ENCODE measurements around the gene PTAFR. TPM values are rescaled to one million over a fixed set of nuclear protein-coding genes. Genes with fewer than 3 reads are reported as not detected.

PTAFR gene
- total RNA-seq, 5 donors from 2014 or later (not counting 1 experiment from before 2014, with no cell fraction given) = 0.37 to 3.8 (median 0.95) TPM

- WGBS (ENCODE audit: insufficient coverage) = 100% methylated on average over 2 of the region's 9 CpGs
- H3K9me3 ChIP-seq = no peaks in the 10 kb centered on the region
- Mint-ChIP-seq H3K36me3 (peaks cover 13% of the 10 kb centered on the region), H3K27ac (no peak overlapping the region), H3K4me1 (no peaks in the 10 kb centered on the region), H3K4me3 (no peak overlapping the region), H3K27me3 (no peaks in the 10 kb centered on the region), H3K9me3 (peaks cover 0 to 5% (median 0%) of the 10 kb centered on the region in 3 donors)
- H3K36me3 ChIP-seq (ENCODE audit: control insufficient read depth in 2 of 2, extremely low read depth in 1 of 2, insufficient read depth in 1 of 2, low read length in 1 of 2) = no peaks in the 10 kb centered on the region
- no peak overlapping the region for H3K4me3 ChIP-seq (ENCODE audit: control insufficient read depth in 1 of 2, extremely low read depth in 1 of 2, low read length in 1 of 2)
- H3K27me3 ChIP-seq (replicated peaks in 1 of 2; ENCODE audit: control insufficient read depth in 2 of 2, extremely low read depth in 1 of 2, insufficient read depth in 2 of 2, low read length in 1 of 2) = no peaks in the 10 kb centered on the region
- H3K27ac ChIP-seq (ENCODE audit: low read length) = no peak overlapping the region
- ATAC-seq (replicated peaks in 1 of 4) (no peak), DNase-seq (no peak)
- ChIA-PET POLR2A (no interaction called here), CTCF (interaction anchor here in 1 of 2 donors (0.6 kb wide), 1 partner anchor 16 kb away, joined by 4 read pairs; no protein-coding TSS in a partner anchor)
- H3K4me1 ChIP-seq (ENCODE audit: control insufficient read depth in 1 of 2, extremely low read depth in 1 of 2, insufficient read depth in 2 of 2, low read length in 2 of 2) = no peaks in the 10 kb centered on the region
These were observed 22.4 kb downstream of the PTAFR start for GRCh38 chr1:28154078-28154594.

- Histone ChIP-seq H3K27ac (ENCODE audit: low read length) (no peak overlapping the region), H3K4me1 (ENCODE audit: control insufficient read depth in 1 of 2, extremely low read depth in 1 of 2, insufficient read depth in 2 of 2, low read length in 2 of 2) (no peaks in the 10 kb centered on the region), H3K4me3 (ENCODE audit: control insufficient read depth in 1 of 2, extremely low read depth in 1 of 2, low read length in 1 of 2) (no peak overlapping the region), H3K9me3 (no peaks in the 10 kb centered on the region), H3K36me3 (ENCODE audit: control insufficient read depth in 2 of 2, extremely low read depth in 1 of 2, insufficient read depth in 1 of 2, low read length in 1 of 2) (no peaks in the 10 kb centered on the region), H3K27me3 (replicated peaks in 1 of 2; ENCODE audit: control insufficient read depth in 2 of 2, extremely low read depth in 1 of 2, insufficient read depth in 2 of 2, low read length in 1 of 2) (no peaks in the 10 kb centered on the region)
- H3K4me3 Mint-ChIP-seq = no peak overlapping the region
- 98% methylated on average over 22 of the region's 23 CpGs for WGBS (ENCODE audit: insufficient coverage)
- peaks cover 13% of the 10 kb centered on the region for H3K36me3 Mint-ChIP-seq
- H3K27ac Mint-ChIP-seq = no peak overlapping the region
- ChIA-PET CTCF (no interaction called here), POLR2A (interaction anchor here in 1 of 2 donors (0.6 kb wide), 1 partner anchor 24 kb away, joined by 8 read pairs; no protein-coding TSS in a partner anchor)
- no peak for ATAC-seq (replicated peaks in 1 of 4)
- H3K9me3 Mint-ChIP-seq = peaks cover 0 to 5% (median 0%) of the 10 kb centered on the region in 3 donors
- no peaks in the 10 kb centered on the region for H3K4me1 Mint-ChIP-seq
- DNase-seq = no peak
- H3K27me3 Mint-ChIP-seq = no peaks in the 10 kb centered on the region
These were observed 26.2 kb downstream of the PTAFR start for GRCh38 chr1:28150125-28150780.

GRCh38 chr1:28148880-28149195 is 27.7 kb downstream of the PTAFR start:
- Mint-ChIP-seq H3K4me1 (no peaks in the 10 kb centered on the region), H3K36me3 (peaks cover 13% of the 10 kb centered on the region), H3K27ac (no peak overlapping the region), H3K27me3 (no peaks in the 10 kb centered on the region), H3K9me3 (peaks cover 0 to 5% (median 0%) of the 10 kb centered on the region in 3 donors), H3K4me3 (no peak overlapping the region)
- no peak for DNase-seq
- no peak for ATAC-seq (replicated peaks in 1 of 4)
- ChIA-PET POLR2A (no interaction called here), CTCF (interaction anchor here in 1 of 2 donors (0.6 kb wide), 1 partner anchor 170 kb away, joined by 4 read pairs; no protein-coding TSS in a partner anchor)
- Histone ChIP-seq H3K4me1 (ENCODE audit: control insufficient read depth in 1 of 2, extremely low read depth in 1 of 2, insufficient read depth in 2 of 2, low read length in 2 of 2) (no peaks in the 10 kb centered on the region), H3K27ac (ENCODE audit: low read length) (no peak overlapping the region), H3K4me3 (ENCODE audit: control insufficient read depth in 1 of 2, extremely low read depth in 1 of 2, low read length in 1 of 2) (no peak overlapping the region), H3K27me3 (replicated peaks in 1 of 2; ENCODE audit: control insufficient read depth in 2 of 2, extremely low read depth in 1 of 2, insufficient read depth in 2 of 2, low read length in 1 of 2) (no peaks in the 10 kb centered on the region), H3K9me3 (no peaks in the 10 kb centered on the region), H3K36me3 (ENCODE audit: control insufficient read depth in 2 of 2, extremely low read depth in 1 of 2, insufficient read depth in 1 of 2, low read length in 1 of 2) (no peaks in the 10 kb centered on the region)
- 100% methylated on average over 1 of the region's 1 CpG for WGBS (ENCODE audit: insufficient coverage)

- no peak for ATAC-seq (replicated peaks in 1 of 4)
- ChIA-PET CTCF (no interaction called here), POLR2A (interaction anchor here in 1 of 2 donors (0.7 kb wide), 1 partner anchor 21 kb away, joined by 3 read pairs; no protein-coding TSS in a partner anchor)
- H3K9me3 Mint-ChIP-seq = peaks cover 0 to 5% (median 0%) of the 10 kb centered on the region in 3 donors
- Histone ChIP-seq H3K36me3 (ENCODE audit: control insufficient read depth in 2 of 2, extremely low read depth in 1 of 2, insufficient read depth in 1 of 2, low read length in 1 of 2) (no peaks in the 10 kb centered on the region), H3K4me1 (ENCODE audit: control insufficient read depth in 1 of 2, extremely low read depth in 1 of 2, insufficient read depth in 2 of 2, low read length in 2 of 2) (no peaks in the 10 kb centered on the region), H3K27me3 (replicated peaks in 1 of 2; ENCODE audit: control insufficient read depth in 2 of 2, extremely low read depth in 1 of 2, insufficient read depth in 2 of 2, low read length in 1 of 2) (no peaks in the 10 kb centered on the region), H3K4me3 (ENCODE audit: control insufficient read depth in 1 of 2, extremely low read depth in 1 of 2, low read length in 1 of 2) (no peak overlapping the region), H3K9me3 (no peaks in the 10 kb centered on the region), H3K27ac (ENCODE audit: low read length) (no peak overlapping the region)
- no peak overlapping the region for H3K4me3 Mint-ChIP-seq
- 95% methylated on average over 10 of the region's 16 CpGs for WGBS (ENCODE audit: insufficient coverage)
- no peaks in the 10 kb centered on the region for H3K27me3 Mint-ChIP-seq
- H3K4me1 Mint-ChIP-seq = no peaks in the 10 kb centered on the region
- H3K27ac Mint-ChIP-seq = no peak overlapping the region
- H3K36me3 Mint-ChIP-seq = peaks cover 13% of the 10 kb centered on the region
- no peak for DNase-seq
These were observed 29.0 kb downstream of the PTAFR start for GRCh38 chr1:28147264-28148094.

GRCh38 chr1:28145728-28146127 is 30.8 kb downstream of the PTAFR start:
- Mint-ChIP-seq H3K27ac (no peak overlapping the region), H3K9me3 (peaks cover 0 to 5% (median 0%) of the 10 kb centered on the region in 3 donors), H3K27me3 (no peaks in the 10 kb centered on the region), H3K4me1 (no peaks in the 10 kb centered on the region), H3K36me3 (peaks cover 12% of the 10 kb centered on the region), H3K4me3 (no peak overlapping the region)
- POLR2A ChIA-PET = no interaction called here
- no peak for ATAC-seq (replicated peaks in 1 of 4)
- no peak overlapping the region for H3K27ac ChIP-seq (ENCODE audit: low read length)
- CTCF ChIA-PET = no interaction called here
- no peaks in the 10 kb centered on the region for H3K9me3 ChIP-seq
- no CpG with 5 or more reads among the region's 5 CpGs for WGBS (ENCODE audit: insufficient coverage)
- no peak for DNase-seq
- no peaks in the 10 kb centered on the region for H3K27me3 ChIP-seq (replicated peaks in 1 of 2; ENCODE audit: control insufficient read depth in 2 of 2, extremely low read depth in 1 of 2, insufficient read depth in 2 of 2, low read length in 1 of 2)
- H3K4me1 ChIP-seq (ENCODE audit: control insufficient read depth in 1 of 2, extremely low read depth in 1 of 2, insufficient read depth in 2 of 2, low read length in 2 of 2) = no peaks in the 10 kb centered on the region
- no peaks in the 10 kb centered on the region for H3K36me3 ChIP-seq (ENCODE audit: control insufficient read depth in 2 of 2, extremely low read depth in 1 of 2, insufficient read depth in 1 of 2, low read length in 1 of 2)
- H3K4me3 ChIP-seq (ENCODE audit: control insufficient read depth in 1 of 2, extremely low read depth in 1 of 2, low read length in 1 of 2) = no peak overlapping the region

GRCh38 chr1:28144203-28145135 is 32.0 kb downstream of the PTAFR start:
- POLR2A ChIA-PET = no interaction called here
- no peaks in the 10 kb centered on the region for H3K36me3 Mint-ChIP-seq
- no peak overlapping the region for H3K27ac ChIP-seq (ENCODE audit: low read length)
- whole genome bisulfite sequencing (ENCODE audit: insufficient coverage) = no CpG with 5 or more reads among the region's 5 CpGs
- DNase-seq = no peak
- ATAC-seq (replicated peaks in 1 of 4) = no peak
- H3K4me1 ChIP-seq (ENCODE audit: control insufficient read depth in 1 of 2, extremely low read depth in 1 of 2, insufficient read depth in 2 of 2, low read length in 2 of 2) = no peaks in the 10 kb centered on the region
- no peaks in the 10 kb centered on the region for H3K9me3 Mint-ChIP-seq
- no peaks in the 10 kb centered on the region for H3K4me1 Mint-ChIP-seq
- H3K27me3 Mint-ChIP-seq = no peaks in the 10 kb centered on the region
- CTCF ChIA-PET = interaction anchor here (0.5 to 0.6 kb wide), 2 partner anchors 343 to 475 kb away, joined by 3 to 4 read pairs; no protein-coding TSS in a partner anchor
- H3K4me3 ChIP-seq (ENCODE audit: control insufficient read depth in 1 of 2, extremely low read depth in 1 of 2, low read length in 1 of 2) = no peak overlapping the region
- H3K4me3 Mint-ChIP-seq = no peak overlapping the region
- no peaks in the 10 kb centered on the region for H3K36me3 ChIP-seq (ENCODE audit: control insufficient read depth in 2 of 2, extremely low read depth in 1 of 2, insufficient read depth in 1 of 2, low read length in 1 of 2)
- H3K9me3 ChIP-seq = no peaks in the 10 kb centered on the region
- no peak overlapping the region for H3K27ac Mint-ChIP-seq
- peaks cover 0 to 2% of the 10 kb centered on the region in 2 experiments for H3K27me3 ChIP-seq (replicated peaks in 1 of 2; ENCODE audit: control insufficient read depth in 2 of 2, extremely low read depth in 1 of 2, insufficient read depth in 2 of 2, low read length in 1 of 2)
